Adrenal gland (tissue), 12 donors: ENCODE results near the gene ZNF622. TPM values are rescaled to one million over a fixed set of nuclear protein-coding genes. Genes with fewer than 3 reads are reported as not detected.

ENCODE experiments used
- DNase-seq, 7 donors: peaks; one replicate each; pipeline ENCODE4 v3.0.0-alpha.2; 2019 to 2020
- H3K27ac ChIP-seq, 5 donors: fragments of 200-600 bp; sonication (generic) in 4 of 5; 1 replicate in 3 of 5; 2 replicates in 2 of 5; pipeline versions ENCODE4 v1.5.1 to v1.8.0; 2016 to 2020; ENCODE audit warnings: mild to moderate bottlenecking in 1 of 5
- H3K27me3 ChIP-seq: fragments of 200-600 bp; 2 replicates; pipeline ENCODE4 v1.8.0; 2021
- H3K36me3 ChIP-seq, 2 donors: fragments of 200-600 bp; replicated peaks in 1 of 2; 1 replicate in 1 of 2; 2 replicates in 1 of 2; pipeline versions ENCODE4 v1.5.1 to v1.8.0; 2018 to 2022
- H3K4me1 ChIP-seq, 2 donors: fragments of 200-600 bp; replicated peaks in 1 of 2; 1 replicate in 1 of 2; 2 replicates in 1 of 2; pipeline versions ENCODE4 v1.5.1 to v1.8.0; 2018 to 2021
- H3K4me3 ChIP-seq, 4 donors: fragments of 200-600 bp; sonication (generic) in 3 of 4; one replicate each; pipeline ENCODE4 v1.5.1; 2016 to 2018
- H3K9me3 ChIP-seq, 3 donors: fragments of 200-600 bp; sonication (generic) in 1 of 3; replicated peaks in 1 of 3; 1 replicate in 2 of 3; 2 replicates in 1 of 3; pipeline versions ENCODE4 v1.5.1 to v1.8.0; 2016 to 2021
- CTCF ChIP-seq, 6 experiments: fragments of 450-650 bp in 4 of 6; fragments of 200-600 bp in 2 of 6; sonication (generic) in 1 of 6; IDR thresholded peaks; 1 replicate in 5 of 6; 2 replicates in 1 of 6; pipeline versions ENCODE4 v1.5.1 to v1.8.0; 2016 to 2021; ENCODE audit warnings: antibody characterized with exemption in 6 of 6, mild to moderate bottlenecking in 2 of 6, moderate library complexity in 1 of 6
- POLR2A ChIP-seq, 2 donors: fragments of 450-650 bp; IDR thresholded peaks; one replicate each; pipeline ENCODE4 v1.6.1; 2017; ENCODE audit warnings: antibody characterized with exemption in 2 of 2, mild to moderate bottlenecking in 2 of 2, moderate library complexity in 1 of 2
- WGBS, 4 donors: extraction: QIAGEN DNeasy Blood & Tissue Kit in 2 of 4; methylation state at CpG; one replicate each; pipeline versions ENCODE4 v1.1.5 to v1.1.7; 2013 to 2017; 5-methylcytosine and 5-hydroxymethylcytosine counted together
- intact Hi-C, 2 donors: fragments of 100-400 bp; cut with DNase I; formaldehyde crosslinking; loops; one replicate each; pipeline versions ENCODE4 v1.14.1 to v1.15.0; 2022 to 2023
- polyA plus RNA-seq, 3 donors: library from polyadenylated mRNA; stranded (reverse); fragments of 200-250 nt in 2 of 3; fragments of 350-450 nt in 1 of 3; fragmentation: Illumina TruSeq in 1 of 3; extraction: RNeasy Lipid Tissue Mini Kit (QIAGEN cat#74804) in 1 of 3; gene quantifications; one replicate each; pipeline ENCODE4 v1.2.3, GENCODE V29; 2013 to 2014
- total RNA-seq, 9 donors: library from RNA; depleted of rRNA in 4 of 9; stranded (reverse); fragments of >200 nt in 4 of 9; fragments of 120-200 nt in 1 of 9; fragmentation: NEBNext Ultra II Directional in 1 of 9; extraction: Animal tissue kit (Norgen Biotek cat#: 25700) in 1 of 9; gene quantifications; one replicate each; pipeline versions ENCODE4 v1.1.0 to v1.2.4, GENCODE V29; 2013 to 2023
- donor health status: healthy with polysubstance abuse.
- donor health status: Bipolar disorder and iron deficiency.
- donor health status: DM: yes; HTN: yes; CAD: no.
- donor health status: DM: no; HTN: no; CAD: no.
- donor health status: DM: no; HTN: no; CAD: no.
- donor health status: DM: yes; HTN: yes; CAD: no.

The ZNF622 gene
- total and polyA plus RNA-seq, 12 donors, result 9.2 to 41.3 (median 21.8) TPM

- DNase-seq, result no peak
- no peak for TF ChIP-seq POLR2A (IDR thresholded peaks at IDR 0.05)
- no peak for TF ChIP-seq CTCF (IDR thresholded peaks at IDR 0.05)
- no peaks in the 10 kb centered on the region for H3K4me1 ChIP-seq
- no peaks in the 10 kb centered on the region for H3K9me3 ChIP-seq
- 71 to 98% (median 85%) methylated on average over 3 of the region's 3 CpGs for WGBS, 4 donors
- no peak overlapping the region for H3K27ac ChIP-seq
- H3K36me3 ChIP-seq, result no peaks in the 10 kb centered on the region
- no peaks in the 10 kb centered on the region for H3K27me3 ChIP-seq
- no peak overlapping the region for H3K4me3 ChIP-seq
- intact Hi-C loops, result no loop called here
Observed at GRCh38 chr5:16411741-16412455, 53.7 kb downstream of the ZNF622 start.

- no peaks in the 10 kb centered on the region for H3K4me1 ChIP-seq
- no peaks in the 10 kb centered on the region for H3K27me3 ChIP-seq
- no peak for DNase-seq
- TF ChIP-seq CTCF (IDR thresholded peaks at IDR 0.05) (no peak), POLR2A (IDR thresholded peaks at IDR 0.05) (no peak)
- no peaks in the 10 kb centered on the region for H3K36me3 ChIP-seq
- H3K27ac ChIP-seq, result no peak overlapping the region
- intact Hi-C loops, result no loop called here
- no peaks in the 10 kb centered on the region for H3K9me3 ChIP-seq
- no peak overlapping the region for H3K4me3 ChIP-seq
- 80 to 89% (median 82%) methylated on average over 9 of the region's 9 CpGs for WGBS, 4 donors
Observed at GRCh38 chr5:16411235-16411634, 54.4 kb downstream of the ZNF622 start.

- Histone ChIP-seq H3K4me3 (no peak overlapping the region), H3K36me3 (no peaks in the 10 kb centered on the region), H3K4me1 (no peaks in the 10 kb centered on the region), H3K27me3 (no peaks in the 10 kb centered on the region), H3K9me3 (no peaks in the 10 kb centered on the region), H3K27ac (no peak overlapping the region)
- no peak for TF ChIP-seq CTCF (IDR thresholded peaks at IDR 0.05)
- TF ChIP-seq POLR2A (IDR thresholded peaks at IDR 0.05), result no peak
- intact Hi-C loops, result no loop called here
- DNase-seq, result no peak
- 49 to 60% (median 58%) methylated on average over 2 of the region's 2 CpGs for WGBS, 4 donors
Observed at GRCh38 chr5:16410338-16410737, 55.3 kb downstream of the ZNF622 start.

- Histone ChIP-seq H3K4me3 (no peak overlapping the region), H3K4me1 (no peaks in the 10 kb centered on the region), H3K27me3 (no peaks in the 10 kb centered on the region), H3K27ac (no peak overlapping the region), H3K9me3 (no peaks in the 10 kb centered on the region), H3K36me3 (no peaks in the 10 kb centered on the region)
- TF ChIP-seq CTCF (IDR thresholded peaks at IDR 0.05) (no peak), POLR2A (IDR thresholded peaks at IDR 0.05) (no peak)
- no peak for DNase-seq
- intact Hi-C loops, result no loop called here
- 88 to 91% (median 88%) methylated on average over 1 of the region's 1 CpG for WGBS, 4 donors
Observed at GRCh38 chr5:16406630-16407029, 59.0 kb downstream of the ZNF622 start.
